T-cell (primary cell): ENCODE measurements around the gene DCAF5. TPM values are rescaled to one million over a fixed set of nuclear protein-coding genes. Genes with fewer than 3 reads are reported as not detected.

Experiments
- ATAC-seq, 4 experiments: fragments of 200-7000 bp in 3 of 4; fragments of 150-1000 bp in 1 of 4; cut with Tn5 transposase; replicated peaks in 1 of 4; 1 replicate in 3 of 4; 2 replicates in 1 of 4; pipeline ENCODE4 v1.10.0; 2021; ENCODE audit warnings: moderate library complexity in 3 of 4, mild to moderate bottlenecking in 2 of 4, moderate number of reproducible peaks in 1 of 4
- CTCF ChIA-PET, 2 donors: fragments of 300-600 bp; sonication (Branson Sonifier 250); formaldehyde crosslinking; loops; one replicate each; lab custom pipeline; 2022; ENCODE audit warnings: antibody characterized with exemption in 2 of 2; lab: Charles Lee
- POLR2A ChIA-PET, 2 donors: fragments of 300-600 bp; sonication (Branson Sonifier 250); formaldehyde crosslinking; loops; one replicate each; lab custom pipeline; 2022; ENCODE audit warnings: antibody characterized with exemption in 2 of 2; lab: Charles Lee
- DNase-seq, 35 experiments: peaks; one replicate each; pipeline versions ENCODE4 v3.0.0 to v3.0.0-alpha.2; 2013 to 2023
- H3K27ac ChIP-seq: one replicate; pipeline ENCODE4 v1.5.1; 2013; ENCODE audit warnings: low read length
- H3K27me3 ChIP-seq, 2 experiments: replicated peaks in 1 of 2; 1 replicate in 1 of 2; 2 replicates in 1 of 2; pipeline versions ENCODE4 v1.6.1 to v1.7.0; 2013; ENCODE audit warnings: low read length in 1 of 2, mixed read lengths in 1 of 2; ENCODE audit not compliant: control insufficient read depth in 2 of 2, insufficient read depth in 2 of 2; ENCODE audit errors: extremely low read depth in 1 of 2
- H3K36me3 ChIP-seq, 2 donors: 1 replicate in 1 of 2; 2 replicates in 1 of 2; pipeline versions ENCODE4 v1.6.1 to v1.7.0; 2013; ENCODE audit warnings: low read length in 1 of 2; ENCODE audit not compliant: control insufficient read depth in 2 of 2, insufficient read depth in 1 of 2; ENCODE audit errors: extremely low read depth in 1 of 2
- H3K4me1 ChIP-seq, 2 experiments: 1 replicate in 1 of 2; 2 replicates in 1 of 2; pipeline versions ENCODE4 v1.6.1 to v1.7.0; 2013; ENCODE audit warnings: low read length in 2 of 2, mixed read lengths in 1 of 2; ENCODE audit not compliant: insufficient read depth in 2 of 2, control insufficient read depth in 1 of 2; ENCODE audit errors: extremely low read depth in 1 of 2
- H3K4me3 ChIP-seq, 2 donors: 1 replicate in 1 of 2; 2 replicates in 1 of 2; pipeline versions ENCODE4 v1.5.1 to v1.7.0; 2013; ENCODE audit warnings: mild to moderate bottlenecking in 2 of 2, low read length in 1 of 2, moderate library complexity in 1 of 2; ENCODE audit not compliant: control insufficient read depth in 1 of 2; ENCODE audit errors: extremely low read depth in 1 of 2
- H3K9me3 ChIP-seq: 2 replicates; pipeline ENCODE4 v1.7.0; 2013
- H3K27ac Mint-ChIP-seq, 2 donors: one replicate each; pipeline ENCODE4 v1.8.0; 2020 to 2021; ENCODE audit warnings: mild to moderate bottlenecking in 2 of 2, mixed read lengths in 2 of 2
- H3K27me3 Mint-ChIP-seq, 2 donors: one replicate each; pipeline ENCODE4 v1.8.0; 2021 to 2022; ENCODE audit warnings: mixed read lengths in 2 of 2
- H3K36me3 Mint-ChIP-seq: one replicate; pipeline ENCODE4 v1.8.0; 2021; ENCODE audit warnings: mixed read lengths
- H3K4me1 Mint-ChIP-seq, 3 donors: one replicate each; pipeline ENCODE4 v1.8.0; 2020 to 2022; ENCODE audit warnings: mixed read lengths in 3 of 3, mild to moderate bottlenecking in 1 of 3
- H3K4me3 Mint-ChIP-seq, 3 donors: one replicate each; pipeline ENCODE4 v1.8.0; 2020 to 2022; ENCODE audit warnings: mild to moderate bottlenecking in 3 of 3, mixed read lengths in 3 of 3, moderate library complexity in 3 of 3
- H3K9me3 Mint-ChIP-seq, 3 donors: one replicate each; pipeline ENCODE4 v1.8.0; 2020 to 2022; ENCODE audit warnings: mixed read lengths in 3 of 3
- WGBS: methylation state at CpG from one replicate; pipeline ENCODE4 v1.1.5; 2013; ENCODE audit warnings: missing lambda C conversion rate; ENCODE audit not compliant: insufficient coverage; 5-methylcytosine and 5-hydroxymethylcytosine counted together
- total RNA-seq, 35 experiments: library from RNA in 6 of 35; stranded (reverse) in 6 of 35; fragments of 120-200 nt in 1 of 35; gene quantifications; one replicate each; pipeline versions ENCODE4 v1.2.1 to v1.2.4 and lab custom pipeline; 2013 to 2026

Gene DCAF5
- total RNA-seq = 10 to 100 TPM; 60.3 to 80.8 (median 64.2) TPM
- total RNA-seq (2013) = 43.9 TPM
- 35.7 to 120 (median 91.3) reads per million in 29 experiments for total RNA-seq (lab: John Stamatoyannopoulos, UW)

GRCh38 chr14:69152902-69153151, at the start of gene DCAF5:
Gene DCAF5 (minus strand): TSS chr14:69153119. CDS start chr14:69152978, 141 bp downstream.
- Histone ChIP-seq H3K36me3 (peaks cover 5 to 11% of the 10 kb centered on the region in 2 donors), H3K27ac (peak within 1 kb of the TSS; percentile 64), H3K4me1 (peaks cover 20% of the 10 kb centered on the region in 2 experiments), H3K27me3 (no peaks in the 10 kb centered on the region), H3K9me3 (no peaks in the 10 kb centered on the region), H3K4me3 (peak within 1 kb of the TSS; percentile 75 to 97)
- CTCF ChIA-PET = interaction anchor here (0.6 to 1.8 kb wide), 4 partner anchors 21 to 86 kb away, joined by 3 to 7 read pairs (median 4); no protein-coding TSS in a partner anchor
- POLR2A ChIA-PET = no interaction called here
- peak; percentile 93 to 96 (median 94) for ATAC-seq
- WGBS = 0% methylated on average over 26 of the region's 26 CpGs
- Mint-ChIP-seq H3K4me1 (peaks cover 39 to 43% (median 39%) of the 10 kb centered on the region in 3 donors), H3K36me3 (peaks cover 13% of the 10 kb centered on the region), H3K4me3 (peak within 1 kb of the TSS; percentile 86 to 94 (median 89)), H3K27me3 (no peaks in the 10 kb centered on the region), H3K9me3 (no peaks in the 10 kb centered on the region), H3K27ac (peak within 1 kb of the TSS; percentile 90 to 92)
- DNase-seq = peak in 32 of 35 experiments; percentile 75 to 97 (median 93)

GRCh38 chr14:69199786-69200185, 46.9 kb upstream of the DCAF5 start:
- H3K4me3 ChIP-seq = no peak overlapping the region
- H3K27me3 Mint-ChIP-seq = no peaks in the 10 kb centered on the region
- H3K27ac Mint-ChIP-seq = no peak overlapping the region
- no peak overlapping the region for H3K4me3 Mint-ChIP-seq
- H3K9me3 ChIP-seq = no peaks in the 10 kb centered on the region
- no peaks in the 10 kb centered on the region for H3K4me1 ChIP-seq
- no peaks in the 10 kb centered on the region for H3K4me1 Mint-ChIP-seq
- WGBS = no CpG with 5 or more reads among the region's 10 CpGs
- no peak for ATAC-seq
- ChIA-PET CTCF (no interaction called here), POLR2A (interaction anchor here in 1 of 2 donors (0.6 kb wide), 1 partner anchor 16 kb away, joined by 4 read pairs; no protein-coding TSS in a partner anchor)
- H3K36me3 ChIP-seq = peaks cover 0 to 4% of the 10 kb centered on the region in 2 donors
- H3K36me3 Mint-ChIP-seq = no peaks in the 10 kb centered on the region
- no peaks in the 10 kb centered on the region for H3K27me3 ChIP-seq
- H3K9me3 Mint-ChIP-seq = no peaks in the 10 kb centered on the region
- no peak overlapping the region for H3K27ac ChIP-seq
- DNase-seq = no peak

GRCh38 chr14:69193721-69194120, 40.8 kb upstream of the DCAF5 start:
- H3K4me1 Mint-ChIP-seq = peaks cover 22 to 27% (median 23%) of the 10 kb centered on the region in 3 donors
- ATAC-seq = no peak
- H3K4me3 ChIP-seq = no peak overlapping the region
- peak in 1 of 35 experiments; percentile 18 for DNase-seq
- no peaks in the 10 kb centered on the region for H3K9me3 Mint-ChIP-seq
- peaks cover 0 to 4% of the 10 kb centered on the region in 2 donors for H3K36me3 ChIP-seq
- H3K4me3 Mint-ChIP-seq = peak overlapping the region; percentile 17 to 94 (median 29)
- peaks cover 10 to 11% of the 10 kb centered on the region in 2 experiments for H3K4me1 ChIP-seq
- ChIA-PET CTCF (interaction anchor here in 1 of 2 donors (0.7 kb wide), 1 partner anchor 61 kb away, joined by 3 read pairs; no protein-coding TSS in a partner anchor), POLR2A (no interaction called here)
- WGBS = 83% methylated on average over 1 of the region's 5 CpGs
- H3K9me3 ChIP-seq = no peaks in the 10 kb centered on the region
- H3K36me3 Mint-ChIP-seq = no peaks in the 10 kb centered on the region
- H3K27me3 Mint-ChIP-seq = no peaks in the 10 kb centered on the region
- peaks cover 0 to 2% of the 10 kb centered on the region in 2 experiments for H3K27me3 ChIP-seq
- peak overlapping the region in 1 of 2 donors; percentile 79 for H3K27ac Mint-ChIP-seq
- H3K27ac ChIP-seq = no peak overlapping the region

GRCh38 chr14:69191340-69192111, 38.6 kb upstream of the DCAF5 start, which contains the start of gene EXD2:
Gene EXD2 (plus strand): TSS chr14:69191498. CDS start chr14:69209471, 17,973 bp downstream.
- Mint-ChIP-seq H3K27ac (peak within 1 kb of the TSS; percentile 90 to 94), H3K4me3 (peak within 1 kb of the TSS; percentile 92 to 94 (median 93)), H3K4me1 (peaks cover 22 to 27% (median 23%) of the 10 kb centered on the region in 3 donors), H3K36me3 (no peaks in the 10 kb centered on the region), H3K27me3 (peaks cover 0 to 4% of the 10 kb centered on the region in 2 donors), H3K9me3 (no peaks in the 10 kb centered on the region)
- Histone ChIP-seq H3K4me3 (peak within 1 kb of the TSS; percentile 73 to 83), H3K4me1 (peaks cover 10 to 11% of the 10 kb centered on the region in 2 experiments), H3K27ac (peak within 1 kb of the TSS; percentile 60), H3K36me3 (no peaks in the 10 kb centered on the region), H3K27me3 (peaks cover 0 to 4% of the 10 kb centered on the region in 2 experiments), H3K9me3 (no peaks in the 10 kb centered on the region)
- peak; percentile 78 to 87 (median 85) for ATAC-seq
- POLR2A ChIA-PET = interaction anchor here in 1 of 2 donors (0.6 to 1.4 kb wide), 2 partner anchors 38 to 744 kb away, joined by 5 read pairs; no protein-coding TSS in a partner anchor
- CTCF ChIA-PET = interaction anchor here in 1 of 2 donors (1.1 kb wide), 1 partner anchor 40 kb away, joined by 5 read pairs; no protein-coding TSS in a partner anchor
- 1% methylated on average over 56 of the region's 58 CpGs for WGBS
- peak; percentile 15 to 78 (median 53) for DNase-seq

GRCh38 chr14:69190191-69190590, 37.3 kb upstream of the DCAF5 start:
- WGBS = no CpG with 5 or more reads among the region's 2 CpGs
- Mint-ChIP-seq H3K27me3 (peaks cover 0 to 4% of the 10 kb centered on the region in 2 donors), H3K27ac (no peak overlapping the region), H3K9me3 (no peaks in the 10 kb centered on the region), H3K4me1 (peaks cover 22 to 27% (median 23%) of the 10 kb centered on the region in 3 donors), H3K36me3 (no peaks in the 10 kb centered on the region), H3K4me3 (peak overlapping the region; percentile 92 to 94 (median 93))
- Histone ChIP-seq H3K9me3 (no peaks in the 10 kb centered on the region), H3K36me3 (no peaks in the 10 kb centered on the region), H3K27me3 (peaks cover 0 to 4% of the 10 kb centered on the region in 2 experiments), H3K27ac (no peak overlapping the region), H3K4me1 (peaks cover 10 to 11% of the 10 kb centered on the region in 2 experiments), H3K4me3 (no peak overlapping the region)
- ATAC-seq (no peak), DNase-seq (no peak)
- CTCF ChIA-PET = interaction anchor here (0.9 to 1.0 kb wide), 2 partner anchors 60 to 61 kb away, joined by 3 to 4 read pairs; no protein-coding TSS in a partner anchor
- POLR2A ChIA-PET = no interaction called here

- ChIA-PET POLR2A (interaction anchor here in 1 of 2 donors (0.5 kb wide), 1 partner anchor 16 kb away, joined by 4 read pairs; no protein-coding TSS in a partner anchor), CTCF (no interaction called here)
- no peak overlapping the region for H3K27ac ChIP-seq
- peaks cover 0 to 6% of the 10 kb centered on the region in 2 experiments for H3K27me3 ChIP-seq
- Mint-ChIP-seq H3K27ac (no peak overlapping the region), H3K27me3 (peaks cover 4 to 6% of the 10 kb centered on the region in 2 donors), H3K36me3 (no peaks in the 10 kb centered on the region), H3K9me3 (no peaks in the 10 kb centered on the region), H3K4me3 (no peak overlapping the region), H3K4me1 (no peaks in the 10 kb centered on the region)
- H3K4me1 ChIP-seq = no peaks in the 10 kb centered on the region
- H3K36me3 ChIP-seq = no peaks in the 10 kb centered on the region
- H3K4me3 ChIP-seq = no peak overlapping the region
- WGBS = 100% methylated on average over 1 of the region's 4 CpGs
- ATAC-seq (no peak), DNase-seq (no peak)
- no peaks in the 10 kb centered on the region for H3K9me3 ChIP-seq
These were observed 30.8 kb upstream of the DCAF5 start for GRCh38 chr14:69183735-69184134.
